DND-41 (cell line): ENCODE data around the gene COL4A1.

Experiments
- ATAC-seq: fragments of 200-7000 bp; cut with Tn5 transposase; 3 replicates; pipeline ENCODE4 v1.9.1; 2021; ENCODE audit warnings: low read depth; ENCODE audit not compliant: insufficient read depth
- DNase-seq: peaks from one replicate; pipeline ENCODE4 v3.0.0-alpha.2; 2020
- H2AFZ ChIP-seq: 2 replicates; pipeline ENCODE4 v1.6.0; 2012; ENCODE audit warnings: low read depth, low read length
- H3K27ac ChIP-seq: 2 replicates; pipeline ENCODE4 v1.5.1; 2012; ENCODE audit warnings: low read length, inconsistent platforms
- H3K27me3 ChIP-seq: fragments of 200-600 bp; sonication (generic); 2 replicates; pipeline ENCODE4 v1.6.0; 2012; ENCODE audit warnings: low read length, mild to moderate bottlenecking, inconsistent platforms; ENCODE audit not compliant: insufficient read depth, poor library complexity
- H3K36me3 ChIP-seq: 2 replicates; pipeline ENCODE4 v1.5.1; 2012; ENCODE audit warnings: low read length, inconsistent platforms; ENCODE audit not compliant: insufficient read depth
- H3K4me1 ChIP-seq: 2 replicates; pipeline ENCODE4 v1.5.1; 2012; ENCODE audit warnings: mild to moderate bottlenecking, low read length; ENCODE audit not compliant: insufficient read depth
- H3K4me2 ChIP-seq: 2 replicates; pipeline ENCODE4 v1.6.0; 2012; ENCODE audit warnings: mild to moderate bottlenecking, moderate library complexity, low read length, inconsistent platforms; ENCODE audit not compliant: insufficient read depth
- H3K4me3 ChIP-seq, 2 experiments: fragments of 200-600 bp in 1 of 2; shearing (Covaris generic) in 1 of 2; 2 replicates each; pipeline ENCODE4 v1.5.1; 2012 to 2016; ENCODE audit warnings: inconsistent platforms in 2 of 2, low read length in 2 of 2, mild to moderate bottlenecking in 2 of 2, low read depth in 1 of 2, moderate library complexity in 1 of 2
- H3K79me2 ChIP-seq: 2 replicates; pipeline ENCODE4 v1.6.0; 2012; ENCODE audit warnings: low read length, inconsistent platforms; ENCODE audit not compliant: insufficient read depth
- H3K9ac ChIP-seq: 2 replicates; pipeline ENCODE4 v1.6.0; 2012; ENCODE audit warnings: low read depth, mild to moderate bottlenecking, inconsistent platforms, low read length, moderate library complexity
- H3K9me3 ChIP-seq: 2 replicates; pipeline ENCODE4 v1.5.1; 2012; ENCODE audit warnings: low read length, moderate library complexity, mild to moderate bottlenecking, inconsistent platforms; ENCODE audit not compliant: insufficient read depth, severe bottlenecking
- H4K20me1 ChIP-seq: 2 replicates; pipeline ENCODE4 v1.6.0; 2012; ENCODE audit warnings: low read length; ENCODE audit not compliant: insufficient read depth
- CTCF ChIP-seq: IDR thresholded peaks from 2 replicates; pipeline ENCODE4 v1.5.1; 2012; ENCODE audit warnings: borderline replicate concordance, low read length, moderate library complexity, mild to moderate bottlenecking; ENCODE audit not compliant: poor library complexity, severe bottlenecking; ENCODE audit errors: extremely low read depth
- EZH2 ChIP-seq: IDR thresholded peaks from 3 replicates; pipeline ENCODE4 v1.6.1; 2012; ENCODE audit warnings: borderline replicate concordance, low read depth, mild to moderate bottlenecking, moderate library complexity, low read length, inconsistent platforms; ENCODE audit not compliant: severe bottlenecking

The COL4A1 gene

DNA sequence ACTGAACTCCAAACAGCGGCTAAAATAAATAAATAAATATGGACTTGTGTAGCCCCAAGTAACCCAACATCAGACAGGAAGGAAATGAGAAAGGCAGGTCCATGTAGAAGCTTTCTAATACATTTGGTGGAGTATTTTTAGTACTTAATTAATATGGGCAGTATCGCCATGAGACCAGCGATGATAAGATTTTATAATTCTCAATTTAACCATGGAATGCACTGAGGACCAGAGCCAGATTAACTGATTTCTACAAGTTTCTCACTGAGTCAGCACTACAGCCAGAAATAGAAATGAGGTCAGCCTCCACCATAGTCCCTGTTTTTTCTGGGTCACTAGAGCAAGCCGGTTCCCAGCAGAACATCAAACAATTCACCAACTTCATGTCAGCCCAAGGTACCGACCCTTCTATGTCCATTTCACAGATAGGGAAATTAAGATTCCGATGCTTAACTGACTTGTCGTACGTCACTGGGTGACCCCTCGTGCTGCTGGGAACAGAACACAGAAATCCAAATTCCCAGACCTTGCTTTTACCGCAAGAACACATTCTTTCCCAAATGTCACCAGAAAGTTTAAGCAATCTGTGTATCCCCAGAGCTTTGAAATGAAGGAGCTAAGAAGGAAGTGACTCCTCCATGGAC lies 90.4 kb downstream of the COL4A1 start:
- Histone ChIP-seq H3K27me3 (peaks cover 35% of the 10 kb centered on the region), H3K9me3 (no peaks in the 10 kb centered on the region), H3K4me2 (no peak overlapping the region), H3K36me3 (no peaks in the 10 kb centered on the region), H3K27ac (no peak overlapping the region), H4K20me1 (peaks cover 3% of the 10 kb centered on the region; the same call in 1 of the 2 replicates), H3K4me3 (no peak overlapping the region), H3K4me1 (no peaks in the 10 kb centered on the region), H2AFZ (no peak overlapping the region), H3K79me2 (no peaks in the 10 kb centered on the region), H3K9ac (no peak overlapping the region)
- ATAC-seq, result no peak
- TF ChIP-seq CTCF (no peak), EZH2 (no peak)
- no peak for DNase-seq

- Histone ChIP-seq H3K4me2 (no peak overlapping the region), H3K9me3 (no peaks in the 10 kb centered on the region), H3K27me3 (peaks cover 36% of the 10 kb centered on the region), H2AFZ (no peak overlapping the region), H3K79me2 (no peaks in the 10 kb centered on the region), H3K4me3 (no peak overlapping the region), H3K4me1 (no peaks in the 10 kb centered on the region), H4K20me1 (peaks cover 3% of the 10 kb centered on the region; the same call in 1 of the 2 replicates), H3K9ac (no peak overlapping the region), H3K27ac (no peak overlapping the region), H3K36me3 (no peaks in the 10 kb centered on the region)
- DNase-seq (no peak), ATAC-seq (no peak)
- no peak for TF ChIP-seq EZH2
- no peak for TF ChIP-seq CTCF
These were observed 91.0 kb downstream of the COL4A1 start for GRCh38 chr13:110216006-110216397.

DNA sequence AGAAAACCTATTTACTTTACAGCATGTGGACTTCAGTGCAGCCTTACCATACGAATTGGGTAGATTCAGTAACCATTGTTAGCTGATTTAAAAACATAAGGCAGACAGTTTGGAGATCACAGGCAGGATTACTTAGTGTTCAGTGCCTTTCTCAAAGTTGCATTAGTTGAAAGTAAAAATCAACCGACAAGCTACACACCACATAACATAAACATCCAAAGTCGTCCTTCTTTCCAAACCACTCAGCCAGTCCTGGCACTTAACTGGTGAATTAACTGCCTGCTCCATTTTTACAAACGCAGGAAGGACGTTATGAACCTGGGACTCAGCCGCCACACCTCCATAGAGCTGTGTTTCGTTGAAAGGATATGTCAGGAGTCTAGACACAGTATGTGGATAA lies 91.4 kb downstream of the COL4A1 start:
- TF ChIP-seq CTCF (no peak), EZH2 (no peak)
- H4K20me1 ChIP-seq, result peaks cover 3% of the 10 kb centered on the region; the same call in 1 of the 2 replicates
- no peak overlapping the region for H3K27ac ChIP-seq
- no peak overlapping the region for H2AFZ ChIP-seq
- peaks cover 35% of the 10 kb centered on the region for H3K27me3 ChIP-seq
- H3K9ac ChIP-seq, result no peak overlapping the region
- ATAC-seq (no peak), DNase-seq (no peak)
- H3K4me3 ChIP-seq, result no peak overlapping the region
- H3K4me2 ChIP-seq, result no peak overlapping the region
- H3K79me2 ChIP-seq, result no peaks in the 10 kb centered on the region
- H3K9me3 ChIP-seq, result no peaks in the 10 kb centered on the region
- no peaks in the 10 kb centered on the region for H3K36me3 ChIP-seq
- H3K4me1 ChIP-seq, result no peaks in the 10 kb centered on the region

- Histone ChIP-seq H3K4me2 (no peak overlapping the region), H3K9ac (no peak overlapping the region), H3K27ac (no peak overlapping the region), H3K4me1 (no peaks in the 10 kb centered on the region), H3K9me3 (no peaks in the 10 kb centered on the region), H2AFZ (no peak overlapping the region), H3K79me2 (no peaks in the 10 kb centered on the region), H3K27me3 (peaks cover 36% of the 10 kb centered on the region), H3K4me3 (no peak overlapping the region), H4K20me1 (peaks cover 3% of the 10 kb centered on the region; the same call in 1 of the 2 replicates), H3K36me3 (no peaks in the 10 kb centered on the region)
- no peak for TF ChIP-seq CTCF
- no peak for TF ChIP-seq EZH2
- DNase-seq (no peak), ATAC-seq (no peak)
These were observed 92.3 kb downstream of the COL4A1 start for GRCh38 chr13:110214637-110215036.
